Breast epithelium (tissue), 4 donors: Measurements from ENCODE around the gene TENM3. TPM values are rescaled to one million over a fixed set of nuclear protein-coding genes. Genes with fewer than 3 reads are reported as not detected.

Experiments used
- DNase-seq, 2 donors: peaks; one replicate each; pipeline ENCODE4 v3.0.0-alpha.2; 2019; ENCODE audit warnings: low spot score in 2 of 2
- H3K27ac ChIP-seq, 2 donors: fragments of 200-600 bp; sonication (generic) in 1 of 2; one replicate each; pipeline ENCODE4 v1.5.1; 2016 to 2019; ENCODE audit warnings: mild to moderate bottlenecking in 1 of 2
- H3K27me3 ChIP-seq, 2 donors: fragments of 200-600 bp; sonication (generic) in 1 of 2; one replicate each; pipeline versions ENCODE4 v1.5.1 to v1.6.0; 2017 to 2019; ENCODE audit warnings: control low read depth in 1 of 2, mild to moderate bottlenecking in 1 of 2
- H3K36me3 ChIP-seq: fragments of 200-600 bp; one replicate; pipeline ENCODE4 v1.5.1; 2019
- H3K4me1 ChIP-seq, 2 donors: fragments of 200-600 bp; sonication (generic); one replicate each; pipeline ENCODE4 v1.5.1; 2016 to 2019; ENCODE audit warnings: control low read depth in 1 of 2
- H3K4me3 ChIP-seq, 3 donors: fragments of 200-600 bp; sonication (generic); 1 replicate in 2 of 3; 2 replicates in 1 of 3; pipeline ENCODE4 v1.5.1; 2016 to 2019; ENCODE audit warnings: mild to moderate bottlenecking in 3 of 3, moderate library complexity in 2 of 3
- H3K9me3 ChIP-seq, 2 donors: fragments of 200-600 bp; sonication (generic) in 1 of 2; one replicate each; pipeline ENCODE4 v1.5.1; 2016 to 2019; ENCODE audit warnings: control low read depth in 1 of 2
- CTCF ChIP-seq, 3 donors: fragments of 450-650 bp; IDR thresholded peaks; one replicate each; pipeline ENCODE4 v1.5.1; 2016 to 2017; ENCODE audit warnings: antibody characterized with exemption in 3 of 3, mild to moderate bottlenecking in 3 of 3, moderate library complexity in 3 of 3
- POLR2A ChIP-seq: fragments of 450-650 bp; IDR thresholded peaks from one replicate; pipeline ENCODE4 v1.6.1; 2016; ENCODE audit warnings: antibody characterized with exemption, mild to moderate bottlenecking, moderate library complexity
- POLR2AphosphoS5 ChIP-seq, 3 donors: sonication (generic); formaldehyde crosslinking; IDR thresholded peaks; one replicate each; pipeline ENCODE4 v1.6.1; 2017; ENCODE audit warnings: antibody characterized with exemption in 3 of 3
- intact Hi-C: fragments of 100-400 bp; cut with DNase I; formaldehyde crosslinking; loops from one replicate; pipeline ENCODE4 v1.15.1; 2023; ENCODE audit warnings: low total_unique reads
- total RNA-seq, 3 donors: library from RNA; depleted of rRNA; stranded (reverse); fragments of >200 nt; gene quantifications; one replicate each; pipeline ENCODE4 v1.1.0, GENCODE V29; 2016

TENM3 gene
- total RNA-seq, 3 donors from 2014 or later = 4.6 to 30.6 (median 8.8) TPM

GRCh38 chr4:182842759-182843390 lies 599.7 kb downstream of the TENM3 start:
- Histone ChIP-seq H3K27ac (no peak overlapping the region), H3K27me3 (no peaks in the 10 kb centered on the region), H3K4me1 (no peaks in the 10 kb centered on the region), H3K9me3 (no peaks in the 10 kb centered on the region), H3K36me3 (no peaks in the 10 kb centered on the region), H3K4me3 (no peak overlapping the region)
- TF ChIP-seq POLR2AphosphoS5 (IDR thresholded peaks at IDR 0.05) (no peak), POLR2A (no peak), CTCF (IDR thresholded peaks at IDR 0.05) (no peak)
- intact Hi-C loops = no loop called here
- DNase-seq = no peak

- intact Hi-C loops = no loop called here
- Histone ChIP-seq H3K36me3 (no peaks in the 10 kb centered on the region), H3K27me3 (no peaks in the 10 kb centered on the region), H3K9me3 (no peaks in the 10 kb centered on the region), H3K27ac (no peak overlapping the region), H3K4me1 (no peaks in the 10 kb centered on the region), H3K4me3 (no peak overlapping the region)
- TF ChIP-seq POLR2A = no peak
- no peak for TF ChIP-seq CTCF (IDR thresholded peaks at IDR 0.05)
- TF ChIP-seq POLR2AphosphoS5 (IDR thresholded peaks at IDR 0.05) = no peak
- no peak for DNase-seq
These were observed 600.7 kb downstream of the TENM3 start for GRCh38 chr4:182843808-182844325.

GRCh38 chr4:182845618-182846017 lies 602.4 kb downstream of the TENM3 start:
- no peak for DNase-seq
- H3K36me3 ChIP-seq = no peaks in the 10 kb centered on the region
- intact Hi-C loops = no loop called here

GRCh38 chr4:182846036-182846435 lies 602.8 kb downstream of the TENM3 start:
- TF ChIP-seq POLR2A (no peak), POLR2AphosphoS5 (IDR thresholded peaks at IDR 0.05) (no peak), CTCF (IDR thresholded peaks at IDR 0.05) (no peak)
- no peak overlapping the region for H3K4me3 ChIP-seq
- intact Hi-C loops = no loop called here
- H3K27me3 ChIP-seq = no peaks in the 10 kb centered on the region
- no peaks in the 10 kb centered on the region for H3K9me3 ChIP-seq
- no peak for DNase-seq
- no peaks in the 10 kb centered on the region for H3K4me1 ChIP-seq
- H3K36me3 ChIP-seq = no peaks in the 10 kb centered on the region
- no peak overlapping the region for H3K27ac ChIP-seq

More at GRCh38 chr4:182845618-182846017, 602.4 kb downstream of the TENM3 start:
- no peak overlapping the region for H3K4me3 ChIP-seq
- H3K27ac ChIP-seq = no peak overlapping the region
- no peaks in the 10 kb centered on the region for H3K4me1 ChIP-seq
- no peak for TF ChIP-seq POLR2A
- no peak for TF ChIP-seq CTCF (IDR thresholded peaks at IDR 0.05)
- TF ChIP-seq POLR2AphosphoS5 (IDR thresholded peaks at IDR 0.05) = no peak
- no peaks in the 10 kb centered on the region for H3K9me3 ChIP-seq
- H3K27me3 ChIP-seq = no peaks in the 10 kb centered on the region

GRCh38 chr4:182847576-182848450 lies 604.6 kb downstream of the TENM3 start:
- no peak for DNase-seq
- H3K27me3 ChIP-seq = no peaks in the 10 kb centered on the region
- TF ChIP-seq POLR2AphosphoS5 (IDR thresholded peaks at IDR 0.05) (no peak), POLR2A (no peak), CTCF (IDR thresholded peaks at IDR 0.05) (no peak)
- intact Hi-C loops = no loop called here
- peaks cover 3 to 5% of the 10 kb centered on the region in 2 donors for H3K9me3 ChIP-seq
- H3K27ac ChIP-seq = no peak overlapping the region
- H3K4me3 ChIP-seq = no peak overlapping the region
- no peaks in the 10 kb centered on the region for H3K4me1 ChIP-seq
- no peaks in the 10 kb centered on the region for H3K36me3 ChIP-seq
